HG03558 (cell line): ENCODE results near the gene CCDC13.

Experiments used
- ATAC-seq: cut with Tn5 transposase; IDR thresholded peaks from one replicate; pipeline ENCODE4 v1.9.1; 2021; ENCODE audit warnings: moderate number of reproducible peaks; ENCODE audit not compliant: unreplicated experiment; ENCODE audit errors: extremely low read depth

Gene CCDC13

DNA sequence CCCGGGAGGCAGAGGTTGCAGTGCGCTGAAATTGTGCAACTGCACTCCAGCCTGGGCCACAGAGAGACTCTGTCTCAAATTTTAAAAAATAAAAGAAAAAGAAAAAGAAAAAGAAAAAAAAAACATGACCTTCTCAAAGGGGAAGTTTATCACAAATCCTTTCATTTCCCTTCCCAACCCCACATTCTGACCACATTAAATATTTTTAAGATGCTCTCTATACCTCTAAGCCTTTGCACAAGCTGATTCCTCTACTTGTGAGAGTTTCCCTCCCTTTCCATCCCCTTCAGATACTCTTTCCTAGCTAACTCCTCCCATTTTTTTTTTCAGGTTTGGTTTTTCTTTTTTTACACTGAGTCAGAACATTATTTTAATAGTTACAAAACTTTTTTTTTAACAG, 27.2 kb upstream of the CCDC13 start:
- ATAC-seq: no peak

DNA sequence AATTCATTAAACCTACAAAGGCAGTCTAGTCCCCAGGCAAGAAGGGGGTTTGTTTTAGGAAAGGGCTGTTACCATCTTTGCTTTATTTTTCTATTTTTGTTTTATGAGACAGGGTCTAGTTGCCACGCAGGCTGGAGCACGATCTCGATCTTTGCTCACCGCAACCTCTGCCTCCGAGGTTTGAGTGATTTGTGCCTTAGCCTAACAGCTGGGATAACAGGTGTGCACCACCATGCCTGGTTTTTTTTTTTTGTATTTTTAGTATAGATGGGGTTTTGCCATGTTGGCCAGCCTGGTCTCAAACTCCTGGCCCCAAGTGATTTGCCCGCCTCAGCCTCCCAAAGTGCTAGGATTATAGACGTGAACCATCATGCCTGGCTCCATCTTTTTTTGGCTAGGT, 26.3 kb upstream of the CCDC13 start:
- no peak for ATAC-seq

DNA sequence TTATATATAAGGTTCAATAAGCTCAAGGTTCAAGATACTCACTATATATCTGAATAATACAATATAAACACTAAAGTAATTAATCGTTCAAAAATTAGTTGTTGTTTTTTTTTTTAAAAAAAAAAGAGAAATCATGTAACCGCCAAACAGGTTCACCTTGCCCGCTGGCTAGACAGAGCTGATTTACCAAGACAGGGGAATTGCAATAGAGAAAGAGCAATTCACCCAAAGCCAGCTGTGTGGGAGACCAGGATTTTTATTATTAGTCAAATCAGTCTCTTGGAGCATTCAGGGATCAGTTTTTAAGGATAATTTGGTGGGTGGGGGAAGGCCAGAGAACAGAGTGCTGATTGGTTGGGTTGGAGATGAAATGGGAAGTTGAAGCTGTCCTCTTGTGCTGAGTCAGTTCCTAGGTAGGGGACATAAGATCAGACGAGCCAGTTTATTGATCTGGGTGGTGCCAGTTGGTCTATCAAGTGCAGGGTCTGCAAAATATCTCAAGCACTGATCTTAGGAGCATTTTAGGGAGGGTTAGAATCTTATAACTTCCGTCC, 23.4 kb upstream of the CCDC13 start:
- ATAC-seq: no peak

DNA sequence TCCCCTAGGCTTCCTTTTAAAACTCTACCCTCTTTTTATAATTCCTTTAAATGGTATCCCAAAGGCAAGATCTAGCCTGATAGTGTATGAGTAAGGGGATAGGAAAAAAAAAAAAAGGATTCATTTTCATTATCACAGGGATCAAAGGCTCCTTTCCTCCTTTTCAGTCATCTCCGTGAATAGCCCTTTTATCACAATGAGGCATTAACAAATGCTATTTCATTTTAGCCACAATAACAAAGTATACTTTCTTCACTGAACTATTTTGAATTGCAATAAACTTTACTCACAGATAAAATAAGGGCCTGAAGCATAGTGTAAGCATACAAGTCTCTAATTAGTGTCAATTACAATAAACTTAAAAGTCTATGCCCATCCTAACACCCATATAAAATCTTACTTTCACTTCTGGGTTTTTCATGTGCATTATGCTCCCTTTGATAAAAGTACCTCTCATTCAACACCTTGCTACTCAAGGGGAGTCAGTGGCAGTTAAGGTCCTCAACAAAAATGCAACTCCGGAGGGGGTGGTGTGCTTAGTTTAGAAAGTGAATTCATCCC, 22.6 kb upstream of the CCDC13 start:
- no peak for ATAC-seq

DNA sequence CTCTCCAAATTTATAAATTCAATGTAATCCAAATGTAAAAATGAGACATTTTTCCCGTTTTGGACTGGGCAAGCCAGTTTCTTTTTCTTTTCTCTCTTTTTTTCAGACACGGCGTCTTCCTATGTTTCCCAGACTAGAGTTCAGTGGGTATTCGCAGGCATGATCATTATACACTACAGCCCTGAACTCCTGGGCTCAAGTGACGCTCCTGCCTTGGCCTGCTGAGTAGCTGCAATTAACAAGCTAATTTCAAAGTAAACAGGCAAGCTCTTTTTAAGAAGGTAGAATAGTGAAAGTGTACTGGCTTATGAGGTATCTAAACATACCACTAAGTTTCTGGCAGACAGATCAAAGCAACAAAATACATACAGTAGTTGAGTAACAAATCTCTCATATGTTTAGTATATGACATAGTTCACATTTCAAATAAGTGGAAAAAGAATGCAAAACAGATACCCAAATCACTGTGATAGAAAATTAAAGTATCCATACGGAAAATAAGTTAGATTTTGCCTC, 17.7 kb upstream of the CCDC13 start:
- ATAC-seq: no peak

DNA sequence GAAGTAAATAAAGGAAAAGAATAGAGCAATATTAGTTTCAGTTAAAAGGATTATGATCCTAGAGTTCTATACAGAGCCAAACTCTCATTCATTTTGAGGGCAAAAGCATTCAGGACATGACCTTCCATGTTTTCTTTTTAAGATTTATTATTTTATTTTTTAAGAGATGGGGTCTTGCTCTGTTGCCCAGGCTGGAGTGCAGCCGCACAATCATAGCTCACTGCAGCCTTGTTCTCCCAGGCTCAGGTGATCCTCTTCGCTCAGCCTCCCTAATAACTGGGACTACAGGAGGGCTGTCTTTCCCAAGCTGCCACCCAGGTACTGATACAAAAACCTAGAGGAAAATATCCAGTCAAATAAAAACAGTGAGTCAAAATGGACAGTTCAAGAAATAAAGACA, 13.6 kb upstream of the CCDC13 start:
- no peak for ATAC-seq

DNA sequence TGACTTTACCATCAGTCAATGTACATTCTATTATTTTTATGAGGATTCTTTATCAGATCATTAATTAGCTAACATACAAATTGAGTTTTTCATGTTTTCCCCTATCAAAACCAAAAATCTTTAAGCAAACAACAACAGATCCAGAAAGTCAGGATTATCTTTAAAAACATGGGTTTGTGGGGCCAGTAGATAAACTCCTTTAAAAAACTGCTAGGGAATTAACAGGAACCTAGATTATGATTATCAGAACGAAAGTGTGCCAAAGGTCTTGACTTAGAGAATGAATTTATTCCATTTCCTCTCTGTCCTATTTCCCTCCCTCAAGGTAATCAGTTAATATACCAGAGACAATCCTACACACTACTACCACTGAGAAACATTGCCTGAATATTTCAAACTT, 13.2 kb upstream of the CCDC13 start:
- ATAC-seq: no peak

DNA sequence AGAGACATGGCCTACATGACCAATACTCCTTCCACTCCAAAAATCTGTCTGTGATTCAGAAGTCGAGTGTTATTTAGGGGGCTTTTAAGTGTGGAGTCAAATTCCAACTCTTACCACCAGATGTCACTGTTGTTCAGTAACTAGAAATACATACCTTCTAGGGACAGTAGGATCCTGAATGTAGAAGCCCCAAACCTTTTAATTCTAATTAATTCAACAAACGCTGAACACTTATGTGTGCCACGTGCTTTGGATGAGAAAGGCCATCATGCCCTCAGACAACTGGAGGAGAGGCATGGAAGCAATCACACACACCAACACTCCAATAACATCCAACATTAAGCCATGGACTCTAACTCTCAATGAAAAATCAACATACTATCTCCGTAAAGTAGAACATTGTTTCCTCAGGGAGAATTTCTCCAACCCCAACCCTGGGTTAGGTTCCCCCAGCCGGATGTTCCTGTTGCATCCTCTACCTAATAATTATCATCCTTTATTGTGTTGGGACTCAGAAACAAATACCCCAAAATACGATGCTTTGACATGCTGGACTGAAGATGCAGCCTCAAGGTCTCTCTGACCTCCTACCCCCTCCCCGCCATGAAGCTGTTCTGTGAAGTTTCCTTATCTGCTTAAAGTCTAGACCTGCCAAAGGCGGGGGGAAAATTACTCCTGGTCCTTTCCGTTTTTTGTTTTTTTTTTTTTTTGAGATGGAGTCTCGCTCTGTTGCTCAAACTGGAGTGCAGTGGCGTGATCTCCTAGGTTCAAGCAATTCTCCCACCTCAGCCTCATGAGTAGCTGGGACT, 8.0 kb upstream of the CCDC13 start:
- no peak for ATAC-seq

DNA sequence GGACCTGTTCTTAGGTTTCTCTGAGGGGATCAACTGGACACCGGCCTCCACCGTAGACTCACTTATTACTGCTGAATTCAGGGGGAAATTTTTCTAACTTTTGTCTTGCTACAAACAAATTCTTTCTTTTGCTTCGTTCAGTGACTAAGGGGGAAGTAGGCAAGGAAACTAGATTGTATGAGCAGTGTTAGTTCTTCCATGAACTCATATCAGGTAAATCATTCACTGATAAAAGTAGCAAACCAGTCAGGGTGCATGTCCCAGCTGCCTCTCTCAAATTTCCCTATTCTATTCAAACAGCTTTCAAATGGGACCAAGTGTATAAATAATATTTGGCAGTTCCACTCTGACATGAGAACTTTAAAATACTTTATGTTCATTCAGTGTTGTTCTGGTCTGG, 7.3 kb upstream of the CCDC13 start:
- ATAC-seq: no peak

DNA sequence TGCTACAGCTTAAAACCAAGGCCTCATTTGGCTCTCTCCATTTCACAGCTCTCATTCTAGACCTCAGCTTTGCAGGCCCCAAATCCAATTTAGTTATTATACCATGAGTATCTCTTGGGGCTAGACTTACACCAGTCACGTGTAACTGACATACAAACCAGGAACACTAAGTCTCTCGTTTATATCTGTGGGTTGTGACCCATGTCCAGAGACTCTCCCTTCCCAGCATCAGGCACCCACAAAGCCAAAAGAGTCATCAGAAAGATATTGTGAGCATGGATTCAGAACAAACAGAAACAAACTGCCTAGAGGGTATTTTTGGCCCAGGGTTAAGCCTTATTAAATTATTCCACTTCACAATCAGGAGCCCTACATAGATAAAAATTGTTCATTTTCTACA, 5.6 kb upstream of the CCDC13 start:
- ATAC-seq: no peak

DNA sequence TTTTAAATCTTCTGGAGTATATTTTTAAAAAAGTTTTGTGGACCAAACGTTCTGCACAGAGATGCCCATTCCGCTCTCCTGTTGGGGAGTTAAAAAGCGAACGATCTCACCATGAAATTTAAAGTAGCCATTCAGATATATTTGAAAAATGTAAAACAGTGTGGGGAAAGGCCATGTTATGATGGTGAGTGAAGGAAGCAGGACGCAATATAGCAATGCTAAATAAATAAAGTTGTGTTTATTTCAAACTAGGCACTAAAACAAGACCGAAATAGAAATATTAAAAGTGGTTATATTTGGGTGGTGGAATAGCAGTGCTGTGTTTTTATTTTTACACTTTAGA, 327 bp upstream of the CCDC13 start:
- no peak for ATAC-seq

DNA sequence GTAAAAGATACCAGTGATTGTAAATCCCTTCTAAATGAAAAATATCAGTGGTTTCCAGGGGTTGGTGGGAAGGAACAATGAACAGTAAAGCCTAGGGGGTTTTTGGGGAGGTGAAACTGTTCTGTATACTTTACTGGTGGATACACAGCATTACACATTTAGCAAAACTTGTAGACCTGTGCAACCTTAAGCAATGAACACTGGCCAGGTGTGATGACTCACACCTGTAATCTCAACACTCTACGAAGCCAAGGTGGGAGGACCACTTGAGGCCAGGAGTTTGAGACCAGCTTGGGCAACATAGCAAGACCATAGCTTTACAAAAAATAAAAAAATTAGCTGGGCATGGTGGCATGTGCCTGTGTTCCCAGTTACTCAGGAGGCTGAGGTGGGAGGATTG, 1.8 kb downstream of the CCDC13 start:
- ATAC-seq: no peak

DNA sequence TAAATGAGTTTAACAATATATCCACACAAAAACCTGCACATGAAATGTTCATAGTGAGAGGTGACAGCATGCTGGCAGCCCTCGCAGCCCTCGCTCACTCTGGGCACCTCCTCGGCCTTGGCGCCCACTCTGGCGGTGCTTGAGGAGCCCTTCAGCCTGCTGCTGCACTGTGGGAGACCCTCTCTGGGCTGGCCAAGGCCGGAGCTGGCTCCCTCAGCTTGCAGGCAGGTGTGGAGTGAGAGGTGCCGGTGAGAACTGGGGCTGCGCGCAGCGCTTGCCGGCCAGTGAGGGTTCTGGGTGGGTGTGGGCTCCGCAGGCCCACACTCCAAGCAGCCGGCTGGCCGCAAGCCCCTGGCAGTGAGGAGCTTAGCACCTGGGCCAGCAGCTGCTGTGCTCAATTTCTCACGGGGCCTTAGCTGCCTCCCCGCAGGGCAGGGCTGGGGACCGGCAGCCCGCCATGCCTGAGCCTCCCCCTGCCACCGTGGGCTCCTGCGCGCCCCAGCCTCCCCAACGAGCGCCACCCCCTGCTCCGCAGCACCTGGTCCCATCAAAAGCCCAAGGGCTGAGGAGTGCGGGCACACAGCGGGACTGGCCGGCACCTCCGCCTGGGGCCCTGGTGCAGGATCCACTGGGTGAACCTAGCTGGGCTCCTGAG, 3.4 kb downstream of the CCDC13 start:
- no peak for ATAC-seq

DNA sequence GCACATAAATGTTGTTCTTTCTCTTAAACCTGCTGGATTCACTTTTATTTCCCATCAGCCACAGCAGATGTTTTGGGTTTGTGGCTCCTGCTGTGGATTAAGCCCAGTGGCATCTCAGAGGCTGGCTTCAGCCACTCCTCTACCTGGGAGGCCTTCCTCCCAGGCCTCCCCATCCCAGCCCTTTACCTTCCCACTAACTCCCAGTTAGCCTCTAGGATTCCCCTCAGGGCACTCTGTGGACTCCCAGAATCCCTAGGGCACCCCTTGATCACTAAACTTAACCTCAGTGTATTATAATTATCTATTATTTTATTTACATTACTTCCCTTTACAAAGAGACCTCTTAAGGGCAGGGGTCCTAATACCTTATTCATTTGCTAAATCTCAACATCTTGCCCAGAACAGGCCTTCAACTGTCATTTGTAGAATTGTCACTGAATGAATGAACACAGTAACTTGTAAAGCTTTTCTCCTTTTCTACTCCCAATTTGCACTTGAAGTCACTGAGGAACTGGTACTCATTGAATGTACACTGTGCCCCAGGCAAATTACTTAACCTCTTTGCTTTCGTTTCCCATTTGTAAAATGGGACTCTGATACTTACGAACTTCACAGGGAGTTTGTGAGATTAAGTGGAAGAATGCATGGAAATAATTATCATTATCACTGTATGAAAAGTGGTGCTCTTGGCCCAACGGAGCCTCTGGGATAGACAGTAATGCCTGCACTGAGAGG, 8.3 kb downstream of the CCDC13 start:
- ATAC-seq: no peak

DNA sequence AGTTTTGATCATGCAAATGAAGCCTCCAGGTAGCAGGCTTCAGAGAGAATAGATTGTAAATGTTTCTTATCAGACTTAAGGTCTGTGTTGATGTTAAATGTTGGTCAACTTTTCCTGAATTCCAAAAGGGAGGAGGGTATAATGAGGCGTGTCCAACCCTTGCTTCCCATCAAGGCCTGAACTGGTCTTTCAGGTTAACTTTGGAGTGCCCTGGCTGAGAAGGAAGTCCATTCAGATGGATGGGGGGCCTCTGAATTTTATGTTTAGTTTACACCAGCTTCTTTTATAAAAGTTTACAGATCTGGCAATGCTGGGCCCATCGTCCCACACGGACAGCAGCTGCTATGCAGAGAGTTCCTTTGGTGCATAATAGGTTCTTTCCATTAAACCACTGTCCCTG, 8.9 kb downstream of the CCDC13 start:
- ATAC-seq: no peak

DNA sequence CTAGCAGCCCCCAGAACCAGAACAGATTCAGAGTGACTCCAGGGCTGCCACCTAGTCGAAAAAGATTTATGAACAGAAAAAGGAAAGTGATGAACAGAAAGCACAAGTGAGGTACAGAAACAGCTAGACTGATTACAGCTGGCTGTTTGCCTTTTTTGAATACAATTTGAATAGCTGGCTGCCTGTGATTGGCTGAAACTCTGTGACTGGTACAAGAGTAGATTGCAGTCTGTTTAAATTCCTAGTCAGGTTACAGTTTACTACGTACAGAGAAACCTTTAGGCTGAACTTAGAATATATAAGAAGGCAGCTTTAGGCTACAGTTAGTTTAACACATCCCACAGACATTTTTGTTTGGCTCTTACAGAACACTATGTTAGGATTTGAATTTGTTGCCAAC, 10.0 kb downstream of the CCDC13 start:
- ATAC-seq: no peak

DNA sequence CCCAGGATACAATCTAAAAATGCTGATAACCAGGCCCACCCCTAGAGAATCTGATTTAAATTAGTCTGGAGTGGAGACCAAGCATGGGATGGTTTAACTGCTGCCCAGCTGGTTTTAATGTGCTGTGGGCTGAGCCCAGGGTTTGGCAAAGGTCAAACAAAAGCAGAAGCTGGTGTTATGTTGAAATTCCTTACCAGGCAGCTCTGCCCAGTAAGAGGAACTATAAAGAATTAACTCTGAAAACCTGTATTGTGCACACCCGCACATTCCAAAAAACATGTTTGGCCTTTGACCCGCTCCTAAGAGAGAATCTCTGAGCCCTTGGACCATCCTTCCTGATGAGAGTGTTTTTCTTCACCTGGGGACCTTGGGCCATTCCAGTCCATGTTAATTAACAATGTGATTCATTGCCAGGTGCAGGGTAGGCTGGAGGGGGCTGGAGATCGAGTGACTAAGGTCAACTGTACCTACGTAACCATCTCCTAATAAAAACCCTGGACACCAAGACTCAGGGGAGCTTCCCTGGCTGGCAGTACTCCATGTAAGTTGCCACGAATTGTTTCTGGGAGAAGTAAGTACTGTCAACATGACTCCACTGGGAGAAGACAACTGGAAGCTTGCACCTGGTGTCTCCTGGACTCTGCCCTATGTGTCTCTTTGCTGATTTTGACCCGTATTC, 10.9 kb downstream of the CCDC13 start:
- no peak for ATAC-seq

DNA sequence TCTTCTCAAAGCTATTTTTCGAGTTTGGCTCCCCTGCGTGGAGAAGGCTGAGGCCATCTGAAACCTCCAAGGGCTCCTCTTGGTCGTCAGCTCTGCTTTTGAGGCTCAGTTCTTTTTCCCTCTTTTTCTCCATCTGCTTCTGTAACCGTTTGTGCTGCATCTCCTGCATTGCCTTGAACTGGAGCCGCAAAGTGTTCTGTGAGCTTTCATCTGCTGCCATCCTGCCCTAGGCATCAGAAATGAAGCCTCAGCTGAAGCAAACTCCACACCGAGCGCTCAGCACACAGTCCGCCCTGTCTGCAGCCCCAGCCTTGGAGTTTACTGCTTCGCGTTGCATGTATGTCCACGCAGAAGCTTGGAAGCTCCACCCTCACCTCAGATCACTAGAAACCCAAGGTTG, 14.9 kb downstream of the CCDC13 start:
- ATAC-seq: no peak

DNA sequence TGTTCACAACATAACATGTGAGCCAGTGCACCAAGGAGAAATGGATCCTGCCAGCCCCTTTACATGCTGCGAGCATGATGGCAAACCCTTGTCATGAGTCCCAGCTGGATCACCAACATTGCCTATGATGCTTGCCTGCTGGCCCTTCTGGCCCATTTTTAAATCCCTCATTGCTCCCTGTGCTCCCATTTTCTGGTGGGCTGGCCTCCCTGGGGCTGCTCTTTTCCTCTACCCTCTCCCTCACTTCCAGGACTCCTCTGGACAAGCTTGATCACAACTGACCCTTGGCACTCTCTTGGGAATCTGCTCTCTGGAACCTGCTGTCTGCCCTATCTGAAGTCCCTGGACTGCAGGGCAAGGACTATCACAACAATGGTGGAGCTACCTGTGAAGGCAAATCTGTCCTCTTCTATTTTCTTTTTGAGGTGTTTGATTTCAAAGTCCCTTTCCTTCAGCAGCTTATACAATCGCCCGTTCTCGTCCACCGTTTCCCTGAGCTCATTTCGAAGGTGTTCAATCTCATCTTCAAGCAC, 16.3 kb downstream of the CCDC13 start:
- no peak for ATAC-seq
